Measurements from ENCODE around the gene ADTRP. TPM values are rescaled to one million over a fixed set of nuclear protein-coding genes. Genes with fewer than 3 reads are reported as not detected.

The ADTRP gene
- total RNA-seq, 1 experiment from 2014 or later = 0.50 TPM

GRCh38 chr6:11705483-11705882 is 73.1 kb downstream of the ADTRP start:
- Mint-ChIP-seq H3K27me3 (ENCODE audit: low read depth) (no peaks in the 10 kb centered on the region), H3K27ac (no peak overlapping the region), H3K4me3 (no peak overlapping the region), H3K9me3 (peaks cover 16% of the 10 kb centered on the region), H3K36me3 (no peaks in the 10 kb centered on the region), H3K4me1 (no peaks in the 10 kb centered on the region)
- ATAC-seq (no peak), DNase-seq (ENCODE audit: low spot score) (no peak)
- CTCF ChIA-PET = no interaction called here
- POLR2A ChIA-PET = no interaction called here
- no peak for TF ChIP-seq FOXJ3 (CRISPR knock-in tag; IDR thresholded peaks at IDR 0.05; ENCODE audit: borderline replicate concordance)
- TF ChIP-seq, protein P1, sequence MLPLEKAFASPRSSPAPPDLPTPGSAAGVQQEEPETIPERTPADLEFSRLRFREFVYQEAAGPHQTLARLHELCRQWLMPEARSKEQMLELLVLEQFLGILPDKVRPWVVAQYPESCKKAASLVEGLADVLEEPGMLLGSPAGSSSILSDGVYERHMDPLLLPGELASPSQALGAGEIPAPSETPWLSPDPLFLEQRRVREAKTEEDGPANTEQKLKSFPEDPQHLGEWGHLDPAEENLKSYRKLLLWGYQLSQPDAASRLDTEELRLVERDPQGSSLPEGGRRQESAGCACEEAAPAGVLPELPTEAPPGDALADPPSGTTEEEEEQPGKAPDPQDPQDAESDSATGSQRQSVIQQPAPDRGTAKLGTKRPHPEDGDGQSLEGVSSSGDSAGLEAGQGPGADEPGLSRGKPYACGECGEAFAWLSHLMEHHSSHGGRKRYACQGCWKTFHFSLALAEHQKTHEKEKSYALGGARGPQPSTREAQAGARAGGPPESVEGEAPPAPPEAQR (CRISPR knock-in tag; IDR thresholded peaks at IDR 0.05) = no peak
- TF ChIP-seq EMX1 (CRISPR knock-in tag; IDR thresholded peaks at IDR 0.05) = no peak
- no peak for TF ChIP-seq ELF4 (CRISPR knock-in tag; IDR thresholded peaks at IDR 0.05; ENCODE audit: low read depth)
- TF ChIP-seq ZNF512 (CRISPR knock-in tag; IDR thresholded peaks at IDR 0.05; ENCODE audit: borderline replicate concordance) = no peak
- TF ChIP-seq ZBTB21 (CRISPR knock-in tag; IDR thresholded peaks at IDR 0.05; ENCODE audit: borderline replicate concordance) = no peak
- TF ChIP-seq, protein P2, sequence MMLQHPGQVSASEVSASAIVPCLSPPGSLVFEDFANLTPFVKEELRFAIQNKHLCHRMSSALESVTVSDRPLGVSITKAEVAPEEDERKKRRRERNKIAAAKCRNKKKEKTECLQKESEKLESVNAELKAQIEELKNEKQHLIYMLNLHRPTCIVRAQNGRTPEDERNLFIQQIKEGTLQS (CRISPR knock-in tag; conservative IDR thresholded peaks at IDR 0.05) = no peak
- no peak for TF ChIP-seq ESRRA (CRISPR knock-in tag; IDR thresholded peaks at IDR 0.05; ENCODE audit: borderline replicate concordance)
- TF ChIP-seq USF1 (CRISPR knock-in tag; IDR thresholded peaks at IDR 0.05) = no peak
- TF ChIP-seq NFYB (CRISPR knock-in tag; conservative IDR thresholded peaks at IDR 0.05; ENCODE audit: low read depth) = no peak
- no peak for TF ChIP-seq ZNF396 (CRISPR knock-in tag; IDR thresholded peaks at IDR 0.05; ENCODE audit: borderline replicate concordance)
- TF ChIP-seq, protein P3, sequence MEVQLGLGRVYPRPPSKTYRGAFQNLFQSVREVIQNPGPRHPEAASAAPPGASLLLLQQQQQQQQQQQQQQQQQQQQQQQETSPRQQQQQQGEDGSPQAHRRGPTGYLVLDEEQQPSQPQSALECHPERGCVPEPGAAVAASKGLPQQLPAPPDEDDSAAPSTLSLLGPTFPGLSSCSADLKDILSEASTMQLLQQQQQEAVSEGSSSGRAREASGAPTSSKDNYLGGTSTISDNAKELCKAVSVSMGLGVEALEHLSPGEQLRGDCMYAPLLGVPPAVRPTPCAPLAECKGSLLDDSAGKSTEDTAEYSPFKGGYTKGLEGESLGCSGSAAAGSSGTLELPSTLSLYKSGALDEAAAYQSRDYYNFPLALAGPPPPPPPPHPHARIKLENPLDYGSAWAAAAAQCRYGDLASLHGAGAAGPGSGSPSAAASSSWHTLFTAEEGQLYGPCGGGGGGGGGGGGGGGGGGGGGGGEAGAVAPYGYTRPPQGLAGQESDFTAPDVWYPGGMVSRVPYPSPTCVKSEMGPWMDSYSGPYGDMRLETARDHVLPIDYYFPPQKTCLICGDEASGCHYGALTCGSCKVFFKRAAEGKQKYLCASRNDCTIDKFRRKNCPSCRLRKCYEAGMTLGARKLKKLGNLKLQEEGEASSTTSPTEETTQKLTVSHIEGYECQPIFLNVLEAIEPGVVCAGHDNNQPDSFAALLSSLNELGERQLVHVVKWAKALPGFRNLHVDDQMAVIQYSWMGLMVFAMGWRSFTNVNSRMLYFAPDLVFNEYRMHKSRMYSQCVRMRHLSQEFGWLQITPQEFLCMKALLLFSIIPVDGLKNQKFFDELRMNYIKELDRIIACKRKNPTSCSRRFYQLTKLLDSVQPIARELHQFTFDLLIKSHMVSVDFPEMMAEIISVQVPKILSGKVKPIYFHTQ (CRISPR knock-in tag; IDR thresholded peaks at IDR 0.05) = no peak

- no peak for ATAC-seq
- ChIA-PET POLR2A (no interaction called here), CTCF (no interaction called here)
- Mint-ChIP-seq H3K27me3 (ENCODE audit: low read depth) (no peaks in the 10 kb centered on the region), H3K9me3 (peaks cover 16% of the 10 kb centered on the region), H3K36me3 (no peaks in the 10 kb centered on the region), H3K4me3 (no peak overlapping the region), H3K4me1 (no peaks in the 10 kb centered on the region), H3K27ac (no peak overlapping the region)
- TF ChIP-seq OVOL2 (CRISPR knock-in tag; IDR thresholded peaks at IDR 0.05; ENCODE audit: borderline replicate concordance) (no peak), ZNF138 (CRISPR knock-in tag; conservative IDR thresholded peaks at IDR 0.05) (no peak), NFE2L1 (CRISPR knock-in tag; IDR thresholded peaks at IDR 0.05) (no peak), TCF7 (CRISPR knock-in tag; IDR thresholded peaks at IDR 0.05; ENCODE audit: low read depth) (no peak), CTCF (IDR thresholded peaks at IDR 0.05) (no peak), IRF2 (CRISPR knock-in tag; IDR thresholded peaks at IDR 0.05; ENCODE audit: borderline replicate concordance, low read depth) (no peak), ZNF219 (CRISPR knock-in tag; IDR thresholded peaks at IDR 0.05; ENCODE audit: borderline replicate concordance) (no peak)
- TF ChIP-seq, protein P1 (CRISPR knock-in tag; IDR thresholded peaks at IDR 0.05) = no peak
- no peak for DNase-seq (ENCODE audit: low spot score)
Measured at GRCh38 chr6:11705069-11705468, 73.5 kb downstream of the ADTRP start.
